Activated naive CD8-positive, alpha-beta T cell treated with anti-CD3 and anti-CD28 coated beads for 36 hours (primary cell): ENCODE measurements around the gene UTP20. TPM values are rescaled to one million over a fixed set of nuclear protein-coding genes. Genes with fewer than 3 reads are reported as not detected.

Experiments used
- DNase-seq: peaks from one replicate; pipeline ENCODE4 v3.0.0; 2021
- H3K27ac Mint-ChIP-seq: one replicate; pipeline ENCODE4 v1.8.0; 2022; ENCODE audit warnings: mild to moderate bottlenecking, moderate library complexity, mixed read lengths
- H3K27me3 Mint-ChIP-seq: one replicate; pipeline ENCODE4 v1.8.0; 2022; ENCODE audit warnings: mild to moderate bottlenecking, mixed read lengths
- H3K36me3 Mint-ChIP-seq: one replicate; pipeline ENCODE4 v1.8.0; 2021; ENCODE audit warnings: mild to moderate bottlenecking, mixed read lengths
- H3K4me1 Mint-ChIP-seq: one replicate; pipeline ENCODE4 v1.8.0; 2021; ENCODE audit warnings: mixed read lengths
- H3K4me3 Mint-ChIP-seq: one replicate; pipeline ENCODE4 v1.8.0; 2022; ENCODE audit warnings: mild to moderate bottlenecking, moderate library complexity, mixed read lengths
- H3K9me3 Mint-ChIP-seq: one replicate; pipeline ENCODE4 v1.8.0; 2022; ENCODE audit warnings: mixed read lengths
- total RNA-seq, 2 experiments: library from RNA; stranded (reverse); gene quantifications; one replicate each; pipeline ENCODE4 v1.2.3, GENCODE V29; 2021

UTP20 gene
- 10 to 100 TPM; 50.7 to 51.0 TPM for total RNA-seq

DNA sequence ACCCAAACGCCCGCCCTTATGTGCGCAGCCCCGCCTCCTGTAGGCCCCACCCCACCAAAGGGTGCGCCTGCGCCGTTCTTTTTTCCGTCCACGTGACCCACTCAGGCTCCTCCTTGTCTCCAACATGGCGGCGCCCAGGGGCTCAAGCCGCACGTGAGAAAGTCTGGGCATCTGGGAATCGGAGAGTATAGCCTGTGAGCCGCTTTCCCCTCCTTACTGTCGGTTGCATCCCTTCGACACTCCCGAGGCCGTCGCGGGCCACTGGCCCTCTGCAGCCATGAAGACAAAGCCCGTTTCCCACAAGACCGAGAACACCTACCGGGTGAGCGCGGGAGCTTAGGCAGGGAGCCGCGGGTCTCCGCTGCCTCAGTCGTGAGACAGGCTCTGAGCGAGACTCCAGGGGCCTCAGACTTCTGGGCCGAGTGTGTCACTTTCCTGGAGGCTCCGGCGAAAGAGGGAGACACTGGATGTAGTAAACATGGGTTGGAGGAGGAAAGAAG is at the start of gene UTP20:
Gene UTP20 (plus strand): TSS at position 100 of the 500 bp plus-strand sequence. CDS start 178 bp downstream, at position 278.
- Mint-ChIP-seq H3K4me1 (peaks cover 19% of the 10 kb centered on the region), H3K4me3 (peak within 1 kb of the TSS; percentile 93), H3K27ac (peak within 1 kb of the TSS; percentile 87), H3K27me3 (peaks cover 8% of the 10 kb centered on the region), H3K9me3 (no peaks in the 10 kb centered on the region), H3K36me3 (peaks cover 21% of the 10 kb centered on the region)
- DNase-seq: peak; percentile 90

DNA sequence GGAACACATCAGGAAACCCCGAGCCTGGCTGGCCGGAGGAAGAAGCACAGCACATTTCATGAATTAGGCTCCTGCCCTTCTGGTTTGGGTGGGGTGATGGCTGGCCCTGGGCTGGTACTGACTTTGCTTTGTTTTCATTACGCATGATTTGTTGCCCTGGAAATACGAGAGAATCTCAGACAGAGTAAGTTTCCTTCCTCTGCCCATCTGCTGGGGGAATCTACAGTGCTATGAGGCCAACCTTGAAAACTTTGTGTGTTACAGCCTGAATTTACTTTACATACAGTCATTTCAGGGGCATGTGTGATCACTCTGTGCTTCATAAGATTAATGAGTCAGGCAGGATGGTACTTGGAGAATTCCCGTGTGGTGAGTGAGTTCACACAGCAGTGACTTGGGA is 49.4 kb upstream of the UTP20 start:
- H3K27me3 Mint-ChIP-seq: no peaks in the 10 kb centered on the region
- H3K4me1 Mint-ChIP-seq: no peaks in the 10 kb centered on the region
- H3K36me3 Mint-ChIP-seq: no peaks in the 10 kb centered on the region
- H3K9me3 Mint-ChIP-seq: no peaks in the 10 kb centered on the region
- no peak overlapping the region for H3K27ac Mint-ChIP-seq
- H3K4me3 Mint-ChIP-seq: no peak overlapping the region
- DNase-seq: no peak

DNA sequence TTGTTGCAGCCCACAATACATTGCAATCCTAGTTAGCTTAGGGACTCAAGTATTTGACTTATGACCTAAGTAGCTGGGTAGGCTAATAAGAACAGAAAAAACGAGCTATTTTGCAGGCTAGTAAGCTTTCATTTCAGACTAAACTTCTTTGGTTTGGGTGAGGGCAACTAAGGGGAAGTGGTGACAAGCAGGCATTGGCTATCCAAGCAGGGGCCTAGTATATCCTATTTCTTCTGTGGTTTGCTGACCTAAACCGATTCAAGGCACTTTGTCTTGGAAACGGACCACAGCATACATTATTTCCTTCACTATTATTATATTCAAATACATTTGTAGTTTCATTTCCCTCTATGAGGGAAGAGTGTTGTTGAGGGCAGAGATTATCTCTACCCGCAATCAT is 48.3 kb upstream of the UTP20 start:
- H3K9me3 Mint-ChIP-seq: no peaks in the 10 kb centered on the region
- no peak overlapping the region for H3K27ac Mint-ChIP-seq
- H3K4me1 Mint-ChIP-seq: no peaks in the 10 kb centered on the region
- DNase-seq: no peak
- H3K36me3 Mint-ChIP-seq: no peaks in the 10 kb centered on the region
- no peaks in the 10 kb centered on the region for H3K27me3 Mint-ChIP-seq
- no peak overlapping the region for H3K4me3 Mint-ChIP-seq

DNA sequence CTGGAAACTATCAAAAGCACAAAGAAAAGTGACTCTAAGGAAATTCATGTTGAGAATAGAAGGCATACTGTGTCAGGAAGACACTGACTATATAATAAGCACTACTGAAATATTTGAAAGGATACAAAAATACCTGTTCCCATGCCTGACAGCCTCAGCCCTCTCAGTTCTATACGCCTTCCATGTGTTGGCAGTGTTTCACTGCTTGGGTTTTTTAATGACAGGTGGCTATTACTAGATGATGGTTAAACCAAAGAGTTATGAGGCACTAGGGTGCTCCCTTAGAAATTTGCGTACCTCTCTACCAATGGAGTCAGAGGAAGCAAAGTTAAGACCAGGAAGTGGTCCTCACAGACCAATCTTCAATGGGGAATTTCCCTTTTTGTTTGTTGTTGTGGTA is 44.2 kb upstream of the UTP20 start:
- peaks cover 1% of the 10 kb centered on the region for H3K9me3 Mint-ChIP-seq
- peaks cover 7% of the 10 kb centered on the region for H3K27me3 Mint-ChIP-seq
- H3K27ac Mint-ChIP-seq: no peak overlapping the region
- no peak overlapping the region for H3K4me3 Mint-ChIP-seq
- H3K4me1 Mint-ChIP-seq: no peaks in the 10 kb centered on the region
- no peaks in the 10 kb centered on the region for H3K36me3 Mint-ChIP-seq
- no peak for DNase-seq

- H3K27me3 Mint-ChIP-seq: peaks cover 7% of the 10 kb centered on the region
- H3K4me1 Mint-ChIP-seq: no peaks in the 10 kb centered on the region
- H3K4me3 Mint-ChIP-seq: no peak overlapping the region
Observed at GRCh38 chr12:101238306-101238705, 41.6 kb upstream of the UTP20 start.

DNA sequence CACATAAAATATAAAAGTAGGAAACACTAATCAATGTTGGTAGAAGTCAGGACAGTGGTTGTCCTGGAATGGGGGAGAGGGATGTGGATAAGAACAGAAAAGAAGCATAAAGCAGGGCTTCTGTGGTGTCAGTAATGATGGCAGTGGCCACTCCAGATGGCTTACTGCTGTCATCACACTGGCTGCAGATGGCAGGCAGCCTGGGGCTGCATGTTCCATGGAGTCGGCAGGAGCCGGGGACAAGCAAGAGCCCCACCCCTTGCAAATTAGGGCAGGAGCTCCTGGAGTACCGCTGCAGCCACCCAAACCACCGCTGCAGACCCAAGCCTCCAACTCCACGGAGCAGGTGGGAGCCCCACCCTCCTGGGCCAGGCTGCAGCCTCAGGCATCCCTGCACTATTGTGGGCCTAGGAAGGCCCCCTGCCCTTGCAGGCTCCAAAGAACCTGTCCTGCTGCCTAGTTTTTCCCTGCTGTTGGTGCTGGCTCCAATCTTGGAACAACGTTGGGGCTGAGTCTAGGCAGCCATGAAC is 41.0 kb upstream of the UTP20 start:
- H3K27me3 Mint-ChIP-seq: peaks cover 7% of the 10 kb centered on the region
- peaks cover 1% of the 10 kb centered on the region for H3K9me3 Mint-ChIP-seq
- no peaks in the 10 kb centered on the region for H3K4me1 Mint-ChIP-seq
- H3K36me3 Mint-ChIP-seq: no peaks in the 10 kb centered on the region
- H3K27ac Mint-ChIP-seq: no peak overlapping the region
- H3K4me3 Mint-ChIP-seq: no peak overlapping the region
- DNase-seq: no peak

More at GRCh38 chr12:101238306-101238705, 41.6 kb upstream of the UTP20 start:
- no peak overlapping the region for H3K27ac Mint-ChIP-seq
- no peak for DNase-seq
- H3K9me3 Mint-ChIP-seq: peaks cover 1% of the 10 kb centered on the region
- no peaks in the 10 kb centered on the region for H3K36me3 Mint-ChIP-seq

- no peak for DNase-seq
- Mint-ChIP-seq H3K4me3 (no peak overlapping the region), H3K27me3 (peaks cover 7% of the 10 kb centered on the region), H3K4me1 (no peaks in the 10 kb centered on the region), H3K9me3 (peaks cover 1% of the 10 kb centered on the region), H3K27ac (no peak overlapping the region), H3K36me3 (no peaks in the 10 kb centered on the region)
Observed at GRCh38 chr12:101243074-101243473, 36.8 kb upstream of the UTP20 start.

DNA sequence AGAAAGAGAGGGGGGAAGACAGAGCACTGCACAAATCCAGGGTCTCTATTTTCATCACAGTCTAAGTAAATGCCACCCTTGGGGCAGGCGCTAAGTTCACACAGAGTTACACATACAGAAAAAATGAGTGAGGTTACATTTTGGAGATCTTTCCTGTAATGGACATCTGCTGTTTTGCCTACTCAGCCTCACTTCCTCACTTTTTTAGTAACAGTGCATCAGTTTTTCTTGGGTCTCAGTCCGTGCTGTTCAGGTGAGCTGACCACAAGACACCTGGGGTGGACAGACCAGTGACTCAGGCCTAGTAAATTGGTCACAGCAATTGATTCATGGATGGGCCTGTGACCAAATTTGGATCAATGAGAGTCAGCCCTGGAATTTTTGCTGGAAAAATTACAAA is 36.3 kb upstream of the UTP20 start:
- H3K36me3 Mint-ChIP-seq: no peaks in the 10 kb centered on the region
- H3K27me3 Mint-ChIP-seq: peaks cover 1% of the 10 kb centered on the region
- H3K4me3 Mint-ChIP-seq: no peak overlapping the region
- no peak overlapping the region for H3K27ac Mint-ChIP-seq
- H3K4me1 Mint-ChIP-seq: no peaks in the 10 kb centered on the region
- no peak for DNase-seq
- H3K9me3 Mint-ChIP-seq: peaks cover 1% of the 10 kb centered on the region

DNA sequence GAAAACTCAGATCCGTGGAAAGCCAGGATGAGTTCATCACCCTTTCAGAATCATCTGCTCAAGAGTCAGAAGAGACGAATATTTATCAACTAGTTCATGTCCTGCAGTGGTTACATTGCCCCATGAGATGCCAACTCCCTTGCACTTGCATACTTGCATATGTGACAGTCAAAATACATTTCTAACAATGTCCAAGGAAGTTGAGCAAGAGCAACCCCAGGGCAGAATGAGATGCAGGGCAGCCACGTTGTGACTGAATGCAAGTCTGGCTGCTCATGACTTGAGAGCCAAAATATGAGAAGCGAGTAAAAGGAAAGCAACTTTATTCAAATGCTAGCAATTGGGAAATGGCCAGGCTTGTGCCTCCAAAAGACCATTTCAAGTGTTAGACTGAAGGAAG is 23.6 kb upstream of the UTP20 start:
- Mint-ChIP-seq H3K27ac (no peak overlapping the region), H3K4me3 (no peak overlapping the region), H3K9me3 (peaks cover 2% of the 10 kb centered on the region), H3K4me1 (no peaks in the 10 kb centered on the region), H3K27me3 (peaks cover 4% of the 10 kb centered on the region), H3K36me3 (no peaks in the 10 kb centered on the region)
- no peak for DNase-seq

DNA sequence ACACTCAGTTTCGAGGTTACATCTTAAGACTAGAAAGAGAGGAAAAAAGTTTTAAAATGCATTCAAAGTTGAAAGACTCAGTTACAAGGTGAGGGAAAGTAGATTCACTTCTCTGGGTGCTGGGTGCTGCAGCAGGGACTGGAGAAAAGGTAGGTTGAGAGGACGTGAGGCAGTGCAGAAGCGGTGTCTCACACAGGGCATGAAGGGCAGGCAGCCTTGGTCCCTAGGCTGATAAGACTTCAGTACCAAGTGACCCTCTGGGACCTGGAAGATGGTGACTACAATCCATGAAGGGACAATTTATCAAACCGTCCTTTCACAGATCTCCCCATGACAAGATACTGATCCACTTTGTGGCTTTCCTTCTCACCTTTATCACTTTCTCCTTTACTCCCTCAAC is 22.5 kb upstream of the UTP20 start:
- no peak overlapping the region for H3K27ac Mint-ChIP-seq

DNA sequence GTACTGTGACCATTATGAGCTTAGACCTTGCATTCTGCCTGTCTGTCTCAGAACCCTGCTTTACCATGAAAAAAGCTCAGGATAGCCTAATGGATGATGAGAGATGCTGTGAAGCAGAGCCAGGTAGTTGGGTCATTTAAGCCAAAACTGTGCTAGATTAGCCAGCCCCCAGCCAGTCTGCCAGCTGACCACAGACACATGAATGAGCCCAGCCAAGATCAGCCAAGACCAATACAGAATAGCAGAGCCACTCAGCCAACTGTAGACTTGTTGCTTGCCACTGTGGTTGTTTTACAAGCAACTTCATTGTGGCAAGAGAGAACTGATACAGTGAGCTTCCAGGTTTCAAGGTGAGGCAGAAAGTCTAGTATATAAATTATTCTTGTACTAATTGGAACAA is 12.8 kb upstream of the UTP20 start:
- no peak overlapping the region for H3K4me3 Mint-ChIP-seq
- no peaks in the 10 kb centered on the region for H3K36me3 Mint-ChIP-seq
- H3K27me3 Mint-ChIP-seq: peaks cover 46% of the 10 kb centered on the region
- peaks cover 3% of the 10 kb centered on the region for H3K9me3 Mint-ChIP-seq
- no peaks in the 10 kb centered on the region for H3K4me1 Mint-ChIP-seq
- no peak overlapping the region for H3K27ac Mint-ChIP-seq
- no peak for DNase-seq

More for the DNA sequence above, 22.5 kb upstream of the UTP20 start:
- peaks cover 4% of the 10 kb centered on the region for H3K27me3 Mint-ChIP-seq
- DNase-seq: no peak
- no peaks in the 10 kb centered on the region for H3K4me1 Mint-ChIP-seq
- peaks cover 2% of the 10 kb centered on the region for H3K9me3 Mint-ChIP-seq
- no peaks in the 10 kb centered on the region for H3K36me3 Mint-ChIP-seq
- no peak overlapping the region for H3K4me3 Mint-ChIP-seq

- Mint-ChIP-seq H3K4me3 (no peak overlapping the region), H3K4me1 (peaks cover 9% of the 10 kb centered on the region), H3K27me3 (peaks cover 18% of the 10 kb centered on the region), H3K36me3 (peaks cover 3% of the 10 kb centered on the region), H3K9me3 (no peaks in the 10 kb centered on the region), H3K27ac (no peak overlapping the region)
- no peak for DNase-seq
Observed at GRCh38 chr12:101276433-101276832, 3.5 kb upstream of the UTP20 start.

DNA sequence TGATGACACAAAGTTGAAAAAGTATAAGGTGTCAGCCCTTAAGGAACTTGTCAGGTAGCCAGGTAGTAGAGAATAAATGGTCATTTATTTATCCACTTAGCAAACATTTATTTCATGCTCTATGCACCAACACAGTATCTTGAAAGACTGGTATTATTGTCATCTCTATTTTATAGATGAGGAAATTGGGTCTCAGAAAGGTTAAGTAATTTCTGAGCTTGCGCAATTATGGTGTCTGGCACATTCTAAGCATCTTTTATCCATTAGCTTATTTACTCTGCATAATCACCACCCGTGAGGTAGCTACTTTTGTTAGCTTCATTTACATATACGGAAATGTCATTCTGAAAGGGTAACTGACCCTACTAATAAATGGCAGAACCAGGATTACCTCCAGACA is 2.5 kb upstream of the UTP20 start:
- H3K4me3 Mint-ChIP-seq: no peak overlapping the region
- peaks cover 15% of the 10 kb centered on the region for H3K4me1 Mint-ChIP-seq
- H3K27me3 Mint-ChIP-seq: peaks cover 13% of the 10 kb centered on the region
- H3K9me3 Mint-ChIP-seq: no peaks in the 10 kb centered on the region
- no peak for DNase-seq
- no peak overlapping the region for H3K27ac Mint-ChIP-seq
- H3K36me3 Mint-ChIP-seq: peaks cover 11% of the 10 kb centered on the region

DNA sequence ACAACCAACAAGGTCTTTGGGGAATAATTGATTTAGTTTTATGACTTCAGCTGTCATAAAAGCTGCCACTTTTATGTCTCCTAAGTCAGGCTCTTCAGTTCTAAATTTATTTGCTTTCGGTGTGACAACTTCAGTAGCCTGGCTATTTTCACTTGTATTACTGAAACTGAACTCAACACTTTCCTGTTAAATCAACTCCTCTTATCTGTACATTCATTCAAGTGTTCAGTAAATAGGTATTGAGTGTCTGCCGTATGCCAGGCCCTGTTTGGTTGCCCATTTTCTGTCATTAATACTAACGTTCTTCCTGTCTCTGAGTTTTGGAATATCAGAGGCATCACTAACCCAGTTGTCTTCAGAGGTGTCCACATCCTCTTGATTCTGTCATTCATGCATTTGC is 7.5 kb downstream of the UTP20 start:
- Mint-ChIP-seq H3K27me3 (no peaks in the 10 kb centered on the region), H3K4me1 (peaks cover 10% of the 10 kb centered on the region), H3K4me3 (no peak overlapping the region), H3K9me3 (no peaks in the 10 kb centered on the region), H3K36me3 (peaks cover 33% of the 10 kb centered on the region), H3K27ac (no peak overlapping the region)
- no peak for DNase-seq

DNA sequence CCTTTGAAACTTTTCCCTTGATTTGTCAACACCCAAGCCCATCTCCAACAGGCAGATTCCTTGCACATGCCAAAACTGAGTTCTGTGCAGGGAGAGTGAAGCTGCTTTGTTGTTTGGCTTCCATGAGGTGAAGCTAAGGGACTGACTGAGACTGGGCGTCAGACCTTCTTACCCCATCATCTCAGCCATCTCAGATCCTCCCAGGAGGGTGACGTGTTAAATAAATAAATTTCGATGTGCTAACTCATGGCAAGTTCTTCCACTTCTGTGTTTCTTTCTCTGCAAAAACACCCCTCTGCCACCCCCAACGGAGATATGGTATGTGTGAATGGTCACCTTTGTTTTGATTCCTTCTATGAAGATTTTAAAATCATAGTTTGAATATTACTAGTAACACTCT is 17.8 kb downstream of the UTP20 start:
- no peaks in the 10 kb centered on the region for H3K9me3 Mint-ChIP-seq
- DNase-seq: no peak
- H3K36me3 Mint-ChIP-seq: peaks cover 33% of the 10 kb centered on the region
- no peaks in the 10 kb centered on the region for H3K27me3 Mint-ChIP-seq
- H3K4me1 Mint-ChIP-seq: no peaks in the 10 kb centered on the region
- H3K27ac Mint-ChIP-seq: no peak overlapping the region
- no peak overlapping the region for H3K4me3 Mint-ChIP-seq

DNA sequence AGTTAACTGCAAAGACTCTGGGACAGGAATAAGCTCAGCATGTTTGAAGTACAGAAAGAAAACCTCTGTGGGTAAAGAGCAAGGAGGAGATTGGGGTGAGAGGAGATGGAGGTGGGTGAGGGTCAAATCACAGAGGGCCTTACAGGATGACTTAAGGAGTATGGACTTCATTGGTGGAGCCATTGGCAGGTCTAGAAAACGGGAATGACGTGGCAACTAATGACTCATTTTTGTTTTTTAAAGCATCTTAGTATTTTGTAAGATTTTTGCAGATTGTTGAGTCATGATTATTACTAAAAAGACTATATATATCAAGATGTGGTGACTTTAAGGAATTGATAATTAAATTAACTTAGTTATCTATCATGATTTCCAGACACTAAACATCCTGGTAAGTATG is 18.5 kb downstream of the UTP20 start:
- H3K4me3 Mint-ChIP-seq: no peak overlapping the region
- no peaks in the 10 kb centered on the region for H3K9me3 Mint-ChIP-seq
- no peak for DNase-seq
- no peaks in the 10 kb centered on the region for H3K4me1 Mint-ChIP-seq
- no peak overlapping the region for H3K27ac Mint-ChIP-seq
- H3K36me3 Mint-ChIP-seq: peaks cover 32% of the 10 kb centered on the region
- no peaks in the 10 kb centered on the region for H3K27me3 Mint-ChIP-seq
